ENCODE measurements around the gene PECR. TPM values are rescaled to one million over a fixed set of nuclear protein-coding genes. Genes with fewer than 3 reads are reported as not detected.

The PECR gene
- total and polyA plus RNA-seq, 10 of the 15 experiments (the other 5 are each of a cell fraction or from before 2014, with no cell fraction given), result 7.6 to 37.4 (median 25.7) TPM

DNA sequence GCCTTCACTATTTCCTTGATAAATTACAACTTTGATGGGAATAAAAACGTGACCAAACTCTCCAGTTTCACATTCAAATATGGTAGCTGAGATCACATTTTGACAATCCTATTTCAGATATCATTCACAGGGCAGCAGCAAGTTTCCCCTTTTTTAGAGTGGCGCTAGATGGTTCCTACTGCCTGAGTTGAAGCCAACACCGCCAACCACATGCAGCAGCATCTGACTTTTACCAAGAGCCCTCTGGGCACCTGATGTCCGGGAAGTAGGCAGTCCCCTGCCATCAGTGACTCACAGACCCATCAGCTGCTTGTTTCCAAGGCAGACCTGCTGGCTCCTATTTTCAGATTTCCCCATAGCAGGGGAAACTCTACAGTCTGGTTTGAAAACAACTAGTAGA, 64.2 kb downstream of the PECR start (continued):
- TF ChIP-seq NFIC (IDR thresholded peaks at IDR 0.05; ENCODE audit: low read depth, low read length) (no peak; the same call in 1 of the 2 replicates), SUPT20H (IDR thresholded peaks at IDR 0.05; ENCODE audit: borderline replicate concordance, control insufficient read depth, low read depth, low read length) (no peak), RUNX3 (IDR thresholded peaks at IDR 0.05; ENCODE audit: low read length) (peak; percentile 55), RCOR1 (conservative IDR thresholded peaks at IDR 0.05; ENCODE audit: low read depth, low read length) (no peak), SP1 (IDR thresholded peaks at IDR 0.05; ENCODE audit: low read depth, low read length) (no peak), BMI1 (IDR thresholded peaks at IDR 0.05; ENCODE audit: borderline replicate concordance) (no peak), MYB (IDR thresholded peaks at IDR 0.05; ENCODE audit: borderline replicate concordance, low read depth, low read length) (no peak), POLR2AphosphoS5 (IDR thresholded peaks at IDR 0.05; ENCODE audit: low read length) (no peak), CEBPB (IDR thresholded peaks at IDR 0.05; ENCODE audit: borderline replicate concordance in 1 of 2, low read depth in 2 of 2, low read length in 2 of 2) (no peak), SREBF2 (IDR thresholded peaks at IDR 0.05; ENCODE audit: low read length) (no peak), ZNF217 (IDR thresholded peaks at IDR 0.05) (no peak), KDM1A (IDR thresholded peaks at IDR 0.05; ENCODE audit: borderline replicate concordance) (no peak), CREM (IDR thresholded peaks at IDR 0.05; ENCODE audit: low read depth) (no peak), SIX5 (IDR thresholded peaks at IDR 0.05; ENCODE audit: low read depth, low read length, severe bottlenecking) (no peak), ZNF274 (IDR thresholded peaks at IDR 0.05; ENCODE audit: insufficient read depth, insufficient read length) (no peak), ZBED1 (IDR thresholded peaks at IDR 0.05; ENCODE audit: borderline replicate concordance) (no peak), DPF2 (IDR thresholded peaks at IDR 0.05) (0 out of 2 replicates have a peak, but pooled peaks have one; percentile 45)
- TF ChIP-seq, protein P1, sequence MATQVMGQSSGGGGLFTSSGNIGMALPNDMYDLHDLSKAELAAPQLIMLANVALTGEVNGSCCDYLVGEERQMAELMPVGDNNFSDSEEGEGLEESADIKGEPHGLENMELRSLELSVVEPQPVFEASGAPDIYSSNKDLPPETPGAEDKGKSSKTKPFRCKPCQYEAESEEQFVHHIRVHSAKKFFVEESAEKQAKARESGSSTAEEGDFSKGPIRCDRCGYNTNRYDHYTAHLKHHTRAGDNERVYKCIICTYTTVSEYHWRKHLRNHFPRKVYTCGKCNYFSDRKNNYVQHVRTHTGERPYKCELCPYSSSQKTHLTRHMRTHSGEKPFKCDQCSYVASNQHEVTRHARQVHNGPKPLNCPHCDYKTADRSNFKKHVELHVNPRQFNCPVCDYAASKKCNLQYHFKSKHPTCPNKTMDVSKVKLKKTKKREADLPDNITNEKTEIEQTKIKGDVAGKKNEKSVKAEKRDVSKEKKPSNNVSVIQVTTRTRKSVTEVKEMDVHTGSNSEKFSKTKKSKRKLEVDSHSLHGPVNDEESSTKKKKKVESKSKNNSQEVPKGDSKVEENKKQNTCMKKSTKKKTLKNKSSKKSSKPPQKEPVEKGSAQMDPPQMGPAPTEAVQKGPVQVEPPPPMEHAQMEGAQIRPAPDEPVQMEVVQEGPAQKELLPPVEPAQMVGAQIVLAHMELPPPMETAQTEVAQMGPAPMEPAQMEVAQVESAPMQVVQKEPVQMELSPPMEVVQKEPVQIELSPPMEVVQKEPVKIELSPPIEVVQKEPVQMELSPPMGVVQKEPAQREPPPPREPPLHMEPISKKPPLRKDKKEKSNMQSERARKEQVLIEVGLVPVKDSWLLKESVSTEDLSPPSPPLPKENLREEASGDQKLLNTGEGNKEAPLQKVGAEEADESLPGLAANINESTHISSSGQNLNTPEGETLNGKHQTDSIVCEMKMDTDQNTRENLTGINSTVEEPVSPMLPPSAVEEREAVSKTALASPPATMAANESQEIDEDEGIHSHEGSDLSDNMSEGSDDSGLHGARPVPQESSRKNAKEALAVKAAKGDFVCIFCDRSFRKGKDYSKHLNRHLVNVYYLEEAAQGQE (IDR thresholded peaks at IDR 0.05; ENCODE audit: low read depth, low read length), result no peak
- TF ChIP-seq, protein P2, sequence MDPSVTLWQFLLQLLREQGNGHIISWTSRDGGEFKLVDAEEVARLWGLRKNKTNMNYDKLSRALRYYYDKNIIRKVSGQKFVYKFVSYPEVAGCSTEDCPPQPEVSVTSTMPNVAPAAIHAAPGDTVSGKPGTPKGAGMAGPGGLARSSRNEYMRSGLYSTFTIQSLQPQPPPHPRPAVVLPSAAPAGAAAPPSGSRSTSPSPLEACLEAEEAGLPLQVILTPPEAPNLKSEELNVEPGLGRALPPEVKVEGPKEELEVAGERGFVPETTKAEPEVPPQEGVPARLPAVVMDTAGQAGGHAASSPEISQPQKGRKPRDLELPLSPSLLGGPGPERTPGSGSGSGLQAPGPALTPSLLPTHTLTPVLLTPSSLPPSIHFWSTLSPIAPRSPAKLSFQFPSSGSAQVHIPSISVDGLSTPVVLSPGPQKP (IDR thresholded peaks at IDR 0.05; ENCODE audit: low read depth, low read length), result no peak
- TF ChIP-seq, protein P3, sequence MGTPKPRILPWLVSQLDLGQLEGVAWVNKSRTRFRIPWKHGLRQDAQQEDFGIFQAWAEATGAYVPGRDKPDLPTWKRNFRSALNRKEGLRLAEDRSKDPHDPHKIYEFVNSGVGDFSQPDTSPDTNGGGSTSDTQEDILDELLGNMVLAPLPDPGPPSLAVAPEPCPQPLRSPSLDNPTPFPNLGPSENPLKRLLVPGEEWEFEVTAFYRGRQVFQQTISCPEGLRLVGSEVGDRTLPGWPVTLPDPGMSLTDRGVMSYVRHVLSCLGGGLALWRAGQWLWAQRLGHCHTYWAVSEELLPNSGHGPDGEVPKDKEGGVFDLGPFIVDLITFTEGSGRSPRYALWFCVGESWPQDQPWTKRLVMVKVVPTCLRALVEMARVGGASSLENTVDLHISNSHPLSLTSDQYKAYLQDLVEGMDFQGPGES (IDR thresholded peaks at IDR 0.05), result no peak
- TF ChIP-seq, protein P4, sequence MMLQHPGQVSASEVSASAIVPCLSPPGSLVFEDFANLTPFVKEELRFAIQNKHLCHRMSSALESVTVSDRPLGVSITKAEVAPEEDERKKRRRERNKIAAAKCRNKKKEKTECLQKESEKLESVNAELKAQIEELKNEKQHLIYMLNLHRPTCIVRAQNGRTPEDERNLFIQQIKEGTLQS (IDR thresholded peaks at IDR 0.05; ENCODE audit: borderline replicate concordance, extremely low read depth, low read depth, low read length), result no peak
- TF ChIP-seq, protein P5, sequence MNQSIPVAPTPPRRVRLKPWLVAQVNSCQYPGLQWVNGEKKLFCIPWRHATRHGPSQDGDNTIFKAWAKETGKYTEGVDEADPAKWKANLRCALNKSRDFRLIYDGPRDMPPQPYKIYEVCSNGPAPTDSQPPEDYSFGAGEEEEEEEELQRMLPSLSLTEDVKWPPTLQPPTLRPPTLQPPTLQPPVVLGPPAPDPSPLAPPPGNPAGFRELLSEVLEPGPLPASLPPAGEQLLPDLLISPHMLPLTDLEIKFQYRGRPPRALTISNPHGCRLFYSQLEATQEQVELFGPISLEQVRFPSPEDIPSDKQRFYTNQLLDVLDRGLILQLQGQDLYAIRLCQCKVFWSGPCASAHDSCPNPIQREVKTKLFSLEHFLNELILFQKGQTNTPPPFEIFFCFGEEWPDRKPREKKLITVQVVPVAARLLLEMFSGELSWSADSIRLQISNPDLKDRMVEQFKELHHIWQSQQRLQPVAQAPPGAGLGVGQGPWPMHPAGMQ (IDR thresholded peaks at IDR 0.05; ENCODE audit: borderline replicate concordance), result no peak
- TF ChIP-seq, protein P6, sequence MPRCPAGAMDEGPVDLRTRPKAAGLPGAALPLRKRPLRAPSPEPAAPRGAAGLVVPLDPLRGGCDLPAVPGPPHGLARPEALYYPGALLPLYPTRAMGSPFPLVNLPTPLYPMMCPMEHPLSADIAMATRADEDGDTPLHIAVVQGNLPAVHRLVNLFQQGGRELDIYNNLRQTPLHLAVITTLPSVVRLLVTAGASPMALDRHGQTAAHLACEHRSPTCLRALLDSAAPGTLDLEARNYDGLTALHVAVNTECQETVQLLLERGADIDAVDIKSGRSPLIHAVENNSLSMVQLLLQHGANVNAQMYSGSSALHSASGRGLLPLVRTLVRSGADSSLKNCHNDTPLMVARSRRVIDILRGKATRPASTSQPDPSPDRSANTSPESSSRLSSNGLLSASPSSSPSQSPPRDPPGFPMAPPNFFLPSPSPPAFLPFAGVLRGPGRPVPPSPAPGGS (IDR thresholded peaks at IDR 0.05; ENCODE audit: borderline replicate concordance, insufficient read depth, low read depth, low read length, poor library complexity, severe bottlenecking), result peak; percentile 30

All from GM12878 (cell line).